Upper lobe of left lung (tissue), 4 donors: ENCODE data around the gene BAD.

Source experiments
- CTCF ChIP-seq, 6 experiments: fragments of 450-650 bp in 4 of 6; fragments of 200-600 bp in 2 of 6; sonication (generic) in 2 of 6; IDR thresholded peaks; one replicate each; pipeline ENCODE4 v1.5.1; 2016 to 2019; ENCODE audit warnings: antibody characterized with exemption in 6 of 6
- EP300 ChIP-seq, 4 donors: sonication (generic); formaldehyde crosslinking; IDR thresholded peaks; one replicate each; pipeline ENCODE4 v1.5.1; 2017; ENCODE audit warnings: antibody characterized with exemption in 4 of 4, control low read depth in 2 of 4
- POLR2A ChIP-seq, 4 donors: fragments of 450-650 bp; IDR thresholded peaks; one replicate each; pipeline ENCODE4 v1.5.1; 2016 to 2017; ENCODE audit warnings: antibody characterized with exemption in 4 of 4, mild to moderate bottlenecking in 2 of 4
- POLR2AphosphoS5 ChIP-seq, 2 donors: sonication (generic); formaldehyde crosslinking; IDR thresholded peaks; one replicate each; pipeline ENCODE4 v1.5.1; 2017; ENCODE audit warnings: antibody characterized with exemption in 2 of 2

DNA sequence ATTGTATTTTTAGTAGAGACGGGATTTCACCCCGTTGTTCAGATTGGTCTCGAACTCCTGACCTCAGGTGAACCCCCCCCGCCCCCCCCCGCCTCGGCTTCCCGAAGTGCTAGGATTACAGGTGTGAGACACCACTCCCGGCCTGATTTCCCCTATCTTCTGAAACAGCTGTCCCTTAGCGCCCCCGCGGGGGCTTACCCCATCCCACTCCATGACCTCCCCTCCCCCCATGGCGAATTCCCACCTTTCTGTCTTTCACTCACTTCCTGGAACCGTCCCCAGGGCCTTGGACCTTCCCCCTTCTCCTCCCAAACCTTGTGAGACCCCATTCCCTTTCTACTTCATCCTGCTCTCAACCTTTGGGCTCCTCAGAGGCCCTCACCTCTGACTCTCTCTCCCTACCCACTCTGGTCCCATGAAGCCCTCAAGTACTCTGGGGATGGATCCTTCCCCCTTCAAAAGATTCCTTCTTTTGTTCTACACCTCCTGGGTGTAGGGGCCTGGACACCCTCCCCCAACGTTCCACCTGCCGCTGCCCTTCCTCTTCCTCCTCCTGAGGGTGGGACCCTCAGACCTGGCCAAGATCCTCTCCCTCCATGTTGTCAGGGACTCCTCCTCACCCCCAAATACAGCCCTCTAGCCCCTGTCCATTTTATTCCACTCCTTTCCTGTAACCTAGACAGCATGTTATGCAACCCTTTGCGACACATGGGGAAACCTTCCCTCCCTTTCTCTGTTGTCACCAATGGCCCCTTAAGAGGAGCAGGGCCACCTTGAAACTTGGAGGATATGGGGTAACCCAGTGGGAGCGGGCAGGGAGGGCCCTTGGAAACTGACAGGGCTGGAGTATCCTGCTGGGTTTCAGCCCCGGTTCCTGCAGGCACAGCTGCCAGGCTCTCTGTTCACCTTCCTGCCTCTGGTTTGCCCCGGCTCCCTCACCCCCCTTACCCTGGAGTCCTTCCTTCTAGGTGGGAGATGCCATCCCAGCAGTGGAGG, 34.6 kb upstream of the BAD start:
- TF ChIP-seq POLR2A (IDR thresholded peaks at IDR 0.05) (peak in 1 of 4 donors; percentile 37), CTCF (IDR thresholded peaks at IDR 0.05) (no peak), POLR2AphosphoS5 (IDR thresholded peaks at IDR 0.05) (peak; percentile 12 to 39), EP300 (IDR thresholded peaks at IDR 0.05) (peak in 1 of 4 donors; percentile 20)
